ENCODE data around the gene AARS1.
"Not testable (repeated sequence)": the region's sequence is repeated elsewhere in the genome, so short reads cannot be mapped to it uniquely, and the experiment has no call there.

Gene AARS1

GRCh38 chr16:70223971-70224513, 65.3 kb downstream of the AARS1 start:
- FAIRE-seq; DNase-seq (ENCODE audit: insufficient read length, low spot score): not testable (repeated sequence)

DNA sequence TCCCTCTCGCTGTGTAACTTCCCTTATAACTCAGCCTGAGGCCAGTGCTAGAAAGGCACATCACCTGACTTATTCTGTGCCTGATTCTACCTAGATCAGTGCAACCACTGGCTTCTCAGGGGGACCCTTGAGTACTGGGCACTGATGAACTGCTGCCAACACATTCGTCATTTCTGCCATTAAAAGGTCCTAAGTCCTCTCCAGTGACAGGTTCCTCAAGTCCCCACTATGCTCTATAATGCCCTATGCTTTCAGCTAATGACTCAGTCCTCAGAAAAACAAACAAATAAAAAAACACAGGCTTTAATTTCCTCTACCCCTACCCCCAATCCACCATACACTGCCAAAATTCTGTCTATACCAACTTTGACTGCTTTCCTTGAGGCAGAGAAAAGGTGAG, 66.1 kb downstream of the AARS1 start:
- not testable (repeated sequence) for FAIRE-seq; DNase-seq (ENCODE audit: insufficient read length, low spot score)

DNA sequence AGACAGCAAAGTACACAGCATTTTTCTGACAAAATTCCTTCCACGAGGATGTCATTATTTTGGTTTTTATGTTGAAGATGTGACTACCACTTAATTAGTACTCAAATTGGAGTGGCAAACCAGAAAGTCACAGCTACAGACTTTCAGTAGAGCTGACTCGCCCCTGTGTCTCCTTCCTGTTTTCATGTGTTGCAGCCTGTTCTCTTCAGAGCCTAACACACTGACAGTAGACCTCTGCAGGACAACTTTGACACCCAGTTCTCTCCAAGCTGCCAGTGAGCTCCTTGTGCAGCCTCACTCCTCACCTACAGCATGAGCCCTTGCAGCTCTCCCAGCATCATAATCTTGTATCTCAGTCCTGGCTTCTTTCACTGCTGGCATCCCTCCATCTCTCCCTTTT, 66.7 kb downstream of the AARS1 start:
- DNase-seq (ENCODE audit: insufficient read length, low spot score); FAIRE-seq: not testable (repeated sequence)

DNA sequence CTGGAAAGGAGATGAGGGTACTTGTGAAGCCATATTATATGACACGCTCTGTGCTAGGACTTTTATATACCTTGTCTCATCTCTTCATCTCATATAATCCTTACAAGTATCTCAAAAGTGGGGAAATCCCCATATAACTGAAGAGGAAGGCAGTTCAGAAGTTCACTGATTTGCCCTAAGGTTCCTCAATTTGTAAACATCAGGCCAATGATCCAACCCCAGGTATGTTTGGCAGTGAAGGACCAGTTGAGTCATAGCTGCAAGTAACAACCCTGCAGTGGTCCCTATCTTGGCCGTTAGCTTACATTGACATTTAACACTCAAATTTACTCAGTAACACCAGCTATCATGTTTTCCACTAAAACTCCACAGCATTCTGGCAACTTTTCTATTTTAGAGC, 70.7 kb downstream of the AARS1 start:
- not testable (repeated sequence) for FAIRE-seq; DNase-seq (ENCODE audit: insufficient read length, low spot score)

DNA sequence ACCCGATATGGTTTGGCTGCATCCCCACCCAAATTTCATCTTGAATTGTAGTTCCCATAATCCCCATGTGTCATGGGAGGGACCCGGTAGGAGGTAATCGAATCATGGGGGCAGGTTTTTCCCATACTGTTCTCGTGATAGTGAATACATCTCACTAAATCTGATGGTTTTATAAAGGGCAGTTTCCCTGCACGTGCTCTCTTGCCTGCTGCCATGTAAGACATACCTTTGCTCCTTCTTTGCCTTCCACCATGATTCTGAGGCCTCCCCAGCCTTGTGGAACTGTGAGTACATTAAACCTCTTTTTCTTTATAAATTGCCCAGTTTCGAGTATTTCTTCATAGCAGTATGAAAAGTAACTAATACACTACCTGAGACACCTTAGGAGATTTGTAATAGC, 82.9 kb downstream of the AARS1 start:
- DNase-seq (ENCODE audit: insufficient read length, low spot score); FAIRE-seq: not testable (repeated sequence)

DNA sequence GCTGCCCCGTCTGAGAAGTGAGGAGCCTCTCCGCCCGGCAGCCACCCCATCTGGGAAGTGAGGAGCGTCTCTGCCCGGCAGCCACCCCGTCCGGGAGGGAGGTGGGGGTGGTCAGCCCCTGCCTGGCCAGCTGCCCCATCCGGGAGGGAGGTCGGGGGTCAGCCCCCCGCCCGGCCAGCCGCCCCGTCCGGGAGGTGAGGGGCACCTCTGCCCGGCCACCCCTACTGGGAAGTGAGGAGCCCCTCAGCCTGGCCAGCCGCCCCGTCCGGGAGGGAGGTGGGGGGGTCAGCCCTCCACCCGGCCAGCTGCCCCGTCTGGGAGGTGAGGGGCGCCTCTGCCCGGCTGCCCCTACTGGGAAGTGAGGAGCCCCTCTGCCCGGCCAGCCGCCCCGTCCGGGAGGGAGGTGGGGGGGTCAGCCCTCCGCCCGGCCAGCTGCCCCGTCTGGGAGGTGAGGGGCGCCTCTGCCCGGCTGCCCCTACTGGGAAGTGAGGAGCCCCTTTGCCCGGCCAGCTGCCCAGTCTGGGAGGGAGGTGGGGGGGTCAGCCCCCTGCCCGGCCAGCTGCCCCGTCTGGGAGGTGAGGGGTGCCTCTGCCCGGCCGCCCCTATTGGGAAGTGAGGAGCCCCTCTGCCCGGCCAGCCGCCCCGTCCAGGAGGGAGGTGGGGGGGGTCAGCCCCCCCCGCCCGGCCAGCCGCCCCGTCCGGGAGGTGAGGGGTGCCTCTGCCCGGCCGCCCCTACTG, 84.5 kb downstream of the AARS1 start:
- DNase-seq (ENCODE audit: insufficient read length, low spot score); FAIRE-seq: not testable (repeated sequence)

GRCh38 chr16:70204010-70204409, 85.3 kb downstream of the AARS1 start:
- DNase-seq (ENCODE audit: insufficient read length, low spot score); FAIRE-seq: not testable (repeated sequence)

GRCh38 chr16:70203508-70203907, 85.8 kb downstream of the AARS1 start:
- not testable (repeated sequence) for FAIRE-seq

More at GRCh38 chr16:70203508-70203907, 85.8 kb downstream of the AARS1 start:
- DNase-seq (ENCODE audit: insufficient read length, low spot score), result not testable (repeated sequence)
